Subcutaneous abdominal adipose tissue (tissue), 5 donors: ENCODE results near the gene DZANK1.

Experiments used
- H3K27ac ChIP-seq: one replicate; pipeline ENCODE4 v1.7.0; 2013; ENCODE audit warnings: low read depth, mild to moderate bottlenecking, inconsistent platforms, low read length, moderate library complexity
- H3K27me3 ChIP-seq, 5 donors: one replicate each; pipeline ENCODE4 v1.7.0; 2013; ENCODE audit warnings: low read length in 5 of 5, inconsistent platforms in 1 of 5; ENCODE audit not compliant: control insufficient read depth in 5 of 5, insufficient read depth in 4 of 5
- H3K36me3 ChIP-seq, 5 donors: one replicate each; pipeline ENCODE4 v1.7.0; 2013; ENCODE audit warnings: low read length in 5 of 5; ENCODE audit not compliant: control insufficient read depth in 5 of 5, insufficient read depth in 5 of 5
- H3K4me1 ChIP-seq, 5 donors: one replicate each; pipeline ENCODE4 v1.7.0; 2013; ENCODE audit warnings: low read length in 5 of 5, mild to moderate bottlenecking in 3 of 5, moderate library complexity in 1 of 5; ENCODE audit not compliant: control insufficient read depth in 5 of 5, insufficient read depth in 5 of 5
- H3K4me3 ChIP-seq, 5 donors: one replicate each; pipeline ENCODE4 v1.7.0; 2013; ENCODE audit warnings: low read length in 5 of 5, low read depth in 1 of 5
- H3K9ac ChIP-seq, 5 donors: one replicate each; pipeline ENCODE4 v1.7.0; 2013; ENCODE audit warnings: low read length in 5 of 5, mild to moderate bottlenecking in 4 of 5, moderate library complexity in 3 of 5
- H3K9me3 ChIP-seq, 5 donors: one replicate each; pipeline ENCODE4 v1.7.0; 2013; ENCODE audit warnings: low read length in 5 of 5; ENCODE audit not compliant: control insufficient read depth in 5 of 5
- donor health status: healthy.
- donor health status: healthy.
- donor health status: healthy.
- donor health status: healthy.
- donor health status: healthy.

DZANK1 gene

DNA sequence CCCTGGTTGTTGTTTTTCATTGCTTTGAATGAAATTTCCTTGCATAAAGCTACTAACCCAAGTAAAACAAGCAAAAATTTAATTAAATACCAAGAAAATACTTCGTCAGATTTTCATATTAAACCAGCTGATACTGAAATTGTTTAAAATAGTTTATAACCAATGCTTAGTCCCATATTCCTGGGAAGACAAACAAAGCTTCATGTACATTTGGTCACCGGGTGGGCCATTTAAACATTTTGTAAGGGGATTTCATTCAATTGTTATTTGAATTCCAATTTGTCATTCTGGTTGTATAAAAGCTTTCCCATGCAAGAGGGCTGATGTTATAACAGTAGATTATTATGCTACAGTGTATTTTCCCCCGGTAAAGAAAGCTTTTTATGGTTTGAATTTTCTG is 30.8 kb upstream of the DZANK1 start:
- Histone ChIP-seq H3K4me1 (peaks cover 0 to 16% (median 15%) of the 10 kb centered on the region in 5 donors), H3K9ac (no peak overlapping the region), H3K27me3 (no peaks in the 10 kb centered on the region), H3K4me3 (peak overlapping the region in 2 of 5 donors; percentile 95 to 98), H3K9me3 (no peaks in the 10 kb centered on the region), H3K36me3 (peaks cover 7 to 12% (median 8%) of the 10 kb centered on the region in 5 donors), H3K27ac (no peak overlapping the region)

- Histone ChIP-seq H3K9me3 (no peaks in the 10 kb centered on the region), H3K9ac (peak within 1 kb of the TSS; percentile 91 to 96 (median 95)), H3K36me3 (peaks cover 7 to 17% (median 12%) of the 10 kb centered on the region in 5 donors), H3K4me1 (peaks cover 0 to 16% (median 15%) of the 10 kb centered on the region in 5 donors), H3K27me3 (no peaks in the 10 kb centered on the region), H3K27ac (peak within 1 kb of the TSS; percentile 57), H3K4me3 (peak within 1 kb of the TSS; percentile 88 to 98 (median 96))
Measured at GRCh38 chr20:18496740-18497592, 30.1 kb upstream of the DZANK1 start, which contains the start of gene RBBP9. Gene RBBP9, minus strand, starts transcription at chr20:18497225. Its CDS starts 58 bp downstream, at chr20:18497167.

GRCh38 chr20:18496042-18496441 is 29.2 kb upstream of the DZANK1 start:
- peaks cover 0 to 16% (median 15%) of the 10 kb centered on the region in 5 donors for H3K4me1 ChIP-seq
- H3K9ac ChIP-seq: peak overlapping the region; percentile 91 to 96 (median 95)
- H3K9me3 ChIP-seq: no peaks in the 10 kb centered on the region
- no peaks in the 10 kb centered on the region for H3K27me3 ChIP-seq
- H3K4me3 ChIP-seq: peak overlapping the region in 4 of 5 donors; percentile 88 to 98 (median 96)
- H3K27ac ChIP-seq: no peak overlapping the region
- peaks cover 10 to 17% (median 13%) of the 10 kb centered on the region in 5 donors for H3K36me3 ChIP-seq

DNA sequence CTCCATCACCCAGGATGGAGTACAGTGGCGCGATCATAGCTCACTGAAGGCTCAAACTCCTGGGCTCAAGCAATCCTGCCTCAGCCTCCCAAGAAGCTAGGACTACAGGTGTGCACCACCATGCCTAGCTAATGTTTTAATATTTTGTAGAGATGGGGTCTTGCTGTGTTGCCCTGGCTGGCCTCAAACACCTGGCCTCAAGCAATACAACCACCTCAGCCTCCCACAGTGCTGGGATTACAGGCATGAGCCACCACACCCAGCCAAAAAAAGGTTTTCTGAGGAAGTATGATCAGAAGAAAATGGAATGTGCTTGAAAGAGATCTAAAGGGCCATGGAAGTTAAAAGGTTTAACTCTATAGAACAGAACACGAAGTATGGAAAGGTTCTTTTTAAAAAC is 21.5 kb upstream of the DZANK1 start:
- no peak overlapping the region for H3K27ac ChIP-seq
- H3K36me3 ChIP-seq: peaks cover 47 to 61% (median 53%) of the 10 kb centered on the region in 5 donors
- no peak overlapping the region for H3K9ac ChIP-seq

GRCh38 chr20:18481596-18481995 is 14.8 kb upstream of the DZANK1 start:
- Histone ChIP-seq H3K9ac (no peak overlapping the region), H3K27me3 (no peaks in the 10 kb centered on the region), H3K27ac (no peak overlapping the region), H3K4me3 (no peak overlapping the region), H3K9me3 (no peaks in the 10 kb centered on the region), H3K4me1 (no peaks in the 10 kb centered on the region), H3K36me3 (peaks cover 50 to 90% (median 58%) of the 10 kb centered on the region in 5 donors)

More for the DNA sequence above, 21.5 kb upstream of the DZANK1 start:
- H3K27me3 ChIP-seq: no peaks in the 10 kb centered on the region
- H3K4me3 ChIP-seq: no peak overlapping the region
- no peaks in the 10 kb centered on the region for H3K4me1 ChIP-seq
- H3K9me3 ChIP-seq: no peaks in the 10 kb centered on the region

- H3K4me1 ChIP-seq: no peaks in the 10 kb centered on the region
- no peak overlapping the region for H3K4me3 ChIP-seq
- no peak overlapping the region for H3K9ac ChIP-seq
- H3K27ac ChIP-seq: no peak overlapping the region
- H3K36me3 ChIP-seq: peaks cover 50 to 94% (median 70%) of the 10 kb centered on the region in 5 donors
- no peaks in the 10 kb centered on the region for H3K27me3 ChIP-seq
- H3K9me3 ChIP-seq: no peaks in the 10 kb centered on the region
Measured at GRCh38 chr20:18477821-18478220, 11.0 kb upstream of the DZANK1 start.

DNA sequence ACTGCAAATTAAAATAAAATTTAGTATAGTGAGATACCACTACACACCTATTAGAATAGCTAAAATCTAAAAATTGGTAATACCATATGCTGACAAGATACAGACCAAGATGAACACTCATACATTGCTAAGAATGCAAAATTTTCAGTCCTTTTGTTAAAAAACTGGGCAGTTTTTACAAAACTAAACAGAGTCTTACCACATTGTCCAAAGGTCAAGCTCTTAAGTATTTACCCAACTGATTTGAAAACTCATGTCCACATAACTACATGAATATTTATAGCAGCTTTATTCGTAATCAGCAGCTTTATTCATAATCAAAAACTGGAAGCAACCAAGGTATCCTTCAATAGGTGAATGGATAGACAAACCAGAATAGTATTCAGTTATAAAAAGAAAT is 10.4 kb upstream of the DZANK1 start:
- H3K9ac ChIP-seq: no peak overlapping the region
- H3K4me3 ChIP-seq: no peak overlapping the region
- H3K27ac ChIP-seq: no peak overlapping the region
- no peaks in the 10 kb centered on the region for H3K9me3 ChIP-seq
- H3K4me1 ChIP-seq: no peaks in the 10 kb centered on the region
- H3K36me3 ChIP-seq: peaks cover 48 to 88% (median 64%) of the 10 kb centered on the region in 5 donors
- no peaks in the 10 kb centered on the region for H3K27me3 ChIP-seq

- Histone ChIP-seq H3K36me3 (peaks cover 3 to 25% (median 9%) of the 10 kb centered on the region in 5 donors), H3K9ac (peak overlapping the region in 4 of 5 donors; percentile 35 to 94 (median 92)), H3K27ac (peak overlapping the region; percentile 90), H3K4me1 (peaks cover 0 to 23% (median 21%) of the 10 kb centered on the region in 5 donors), H3K9me3 (no peaks in the 10 kb centered on the region), H3K27me3 (no peaks in the 10 kb centered on the region), H3K4me3 (peak overlapping the region; percentile 84 to 98 (median 96))
Measured at GRCh38 chr20:18466574-18466893, 296 bp downstream of the DZANK1 start.

DNA sequence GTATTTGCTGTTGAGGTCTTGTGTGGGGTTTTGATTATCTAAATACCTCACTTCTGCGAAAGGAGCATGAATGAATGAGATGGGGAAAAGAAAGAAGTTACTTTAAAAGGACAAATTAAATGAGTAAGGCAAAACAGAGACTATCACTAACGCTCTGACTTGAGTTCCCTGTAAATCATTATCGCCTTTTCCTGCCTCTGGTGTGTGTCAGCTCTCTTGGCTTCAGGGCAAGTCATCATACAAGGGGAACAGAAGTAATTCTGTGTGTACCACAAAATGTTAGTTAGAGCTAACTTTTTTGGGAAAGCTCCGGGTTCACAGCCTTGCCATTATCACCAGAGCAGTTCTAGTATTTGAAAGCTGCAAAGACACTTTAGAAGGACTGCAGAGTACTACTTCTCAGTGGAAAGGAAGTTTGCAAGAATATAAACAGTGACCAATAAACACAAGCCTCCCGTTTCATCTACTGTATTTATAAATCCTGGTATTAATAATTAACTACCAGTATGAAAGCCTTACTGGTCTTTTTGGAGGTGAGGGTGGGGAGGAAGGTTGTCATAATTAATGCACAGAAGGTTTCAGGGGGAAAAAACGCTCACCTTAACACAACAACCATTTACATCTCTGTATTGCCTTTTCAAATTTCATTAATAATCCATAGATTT is 1.2 kb downstream of the DZANK1 start:
- Histone ChIP-seq H3K9ac (peak overlapping the region in 2 of 5 donors; percentile 91 to 94), H3K27ac (no peak overlapping the region)

GRCh38 chr20:18456600-18456999 is 10.2 kb downstream of the DZANK1 start:
- Histone ChIP-seq H3K9ac (no peak overlapping the region), H3K4me1 (no peaks in the 10 kb centered on the region), H3K27me3 (no peaks in the 10 kb centered on the region), H3K27ac (no peak overlapping the region), H3K4me3 (no peak overlapping the region), H3K36me3 (no peaks in the 10 kb centered on the region), H3K9me3 (peaks cover 0 to 8% (median 0%) of the 10 kb centered on the region in 5 donors)

More for the DNA sequence above, 1.2 kb downstream of the DZANK1 start:
- Histone ChIP-seq H3K36me3 (peaks cover 0 to 16% (median 3%) of the 10 kb centered on the region in 5 donors), H3K9me3 (no peaks in the 10 kb centered on the region), H3K27me3 (no peaks in the 10 kb centered on the region), H3K4me3 (no peak overlapping the region), H3K4me1 (peaks cover 0 to 23% (median 21%) of the 10 kb centered on the region in 5 donors)
